ENCODE measurements around the gene OSBPL6. TPM values are rescaled to one million over a fixed set of nuclear protein-coding genes. Genes with fewer than 3 reads are reported as not detected.

OSBPL6 gene
- total and polyA plus RNA-seq, 11 donors: 1.2 to 9.6 (median 4.2) TPM

GRCh38 chr2:178397002-178397605, 202.8 kb downstream of the OSBPL6 start:
- H3K27me3 ChIP-seq: no peaks in the 10 kb centered on the region
- intact Hi-C loops (cut with DNase I): loop anchor here in 5 of 10 donors (1.0 to 10.0 kb wide), 3 partner anchors 17 to 282 kb away; partner anchors contain the start of gene RBM45 (in 1 of the 5)
- no peak for DNase-seq
- no peak overlapping the region for H3K4me3 ChIP-seq
- H3K4me1 ChIP-seq: peaks cover 0 to 3% (median 0%) of the 10 kb centered on the region in 12 donors
- ATAC-seq: peak in 3 of 4 donors; percentile 61 to 71 (median 63)
- TF ChIP-seq POLR2A (IDR thresholded peaks at IDR 0.05) (no peak), CTCF (IDR thresholded peaks at IDR 0.05) (peak; percentile 55 to 78 (median 72))
- H3K9me3 ChIP-seq: no peaks in the 10 kb centered on the region
- WGBS, 4 donors: 13 to 19% (median 14%) methylated on average over 7 of the region's 7 CpGs
- H3K36me3 ChIP-seq: no peaks in the 10 kb centered on the region
- H3K27ac ChIP-seq: no peak overlapping the region

- Histone ChIP-seq H3K27ac (no peak overlapping the region), H3K4me3 (no peak overlapping the region), H3K9me3 (no peaks in the 10 kb centered on the region), H3K4me1 (no peaks in the 10 kb centered on the region), H3K36me3 (no peaks in the 10 kb centered on the region), H3K27me3 (no peaks in the 10 kb centered on the region)
- DNase-seq (no peak), ATAC-seq (no peak)
- intact Hi-C loops (cut with DNase I): no loop called here
- TF ChIP-seq CTCF (IDR thresholded peaks at IDR 0.05): no peak
- TF ChIP-seq POLR2A (IDR thresholded peaks at IDR 0.05): no peak
- 71 to 83% (median 76%) methylated on average over 6 of the region's 6 CpGs for WGBS, 4 donors
Observed at GRCh38 chr2:178401994-178402437, 207.7 kb downstream of the OSBPL6 start.

GRCh38 chr2:178403671-178404306, 209.5 kb downstream of the OSBPL6 start:
- no peak overlapping the region for H3K4me3 ChIP-seq
- intact Hi-C loops (cut with DNase I): no loop called here
- no peak for ATAC-seq
- no peak for DNase-seq
- WGBS, 4 donors: 79 to 91% (median 81%) methylated on average over 3 of the region's 3 CpGs
- no peaks in the 10 kb centered on the region for H3K36me3 ChIP-seq
- no peaks in the 10 kb centered on the region for H3K9me3 ChIP-seq
- no peaks in the 10 kb centered on the region for H3K27me3 ChIP-seq
- TF ChIP-seq POLR2A (IDR thresholded peaks at IDR 0.05) (no peak), CTCF (IDR thresholded peaks at IDR 0.05) (no peak)
- H3K4me1 ChIP-seq: no peaks in the 10 kb centered on the region
- no peak overlapping the region for H3K27ac ChIP-seq

GRCh38 chr2:178404368-178404767, 210.1 kb downstream of the OSBPL6 start:
- Histone ChIP-seq H3K4me3 (no peak overlapping the region), H3K4me1 (no peaks in the 10 kb centered on the region), H3K36me3 (no peaks in the 10 kb centered on the region), H3K27me3 (no peaks in the 10 kb centered on the region), H3K9me3 (no peaks in the 10 kb centered on the region), H3K27ac (no peak overlapping the region)
- DNase-seq (peak in 1 of 5 donors; percentile 29), ATAC-seq (peak in 3 of 4 donors; percentile 45 to 78 (median 76))
- whole genome bisulfite sequencing, 4 donors: 29 to 41% (median 35%) methylated on average over 4 of the region's 4 CpGs
- intact Hi-C loops (cut with DNase I): no loop called here
- TF ChIP-seq CTCF (IDR thresholded peaks at IDR 0.05) (no peak), POLR2A (IDR thresholded peaks at IDR 0.05) (no peak)

All from heart left ventricle (tissue), 16 donors.